GM18867 (cell line): Measurements from ENCODE around the gene IGFBP5.

Experiments used
- ATAC-seq: cut with Tn5 transposase; IDR thresholded peaks from one replicate; pipeline ENCODE4 v1.9.1; 2021; ENCODE audit warnings: mild to moderate bottlenecking, moderate library complexity; ENCODE audit not compliant: unreplicated experiment

IGFBP5 gene

GRCh38 chr2:216626168-216626874 lies 69.0 kb downstream of the IGFBP5 start:
- no peak for ATAC-seq

- no peak for ATAC-seq
Measured at GRCh38 chr2:216624251-216624650, 71.1 kb downstream of the IGFBP5 start.

- ATAC-seq = no peak
Measured at GRCh38 chr2:216622526-216622925, 72.8 kb downstream of the IGFBP5 start.
